Right atrium auricular region (tissue), 2 donors: ENCODE data around the gene ADGRV1. TPM values are rescaled to one million over a fixed set of nuclear protein-coding genes. Genes with fewer than 3 reads are reported as not detected.

ENCODE experiments used
- DNase-seq: peaks from one replicate; pipeline ENCODE4 v3.0.0-alpha.2; 2019; ENCODE audit warnings: low spot score
- H3K27ac ChIP-seq, 2 donors: fragments of 200-600 bp; sonication (generic); 1 replicate in 1 of 2; 2 replicates in 1 of 2; pipeline ENCODE4 v1.5.1; 2016 to 2019
- H3K27me3 ChIP-seq, 2 donors: fragments of 200-600 bp; sonication (generic); one replicate each; pipeline versions ENCODE4 v1.5.1 to v1.6.0; 2017 to 2019
- H3K36me3 ChIP-seq: fragments of 200-600 bp; sonication (generic); one replicate; pipeline ENCODE4 v1.5.1; 2016
- H3K4me1 ChIP-seq, 2 donors: fragments of 200-600 bp; sonication (generic); one replicate each; pipeline versions ENCODE4 v1.5.1 to v1.6.0; 2017 to 2019
- H3K4me3 ChIP-seq, 2 donors: fragments of 200-600 bp; sonication (generic); 1 replicate in 1 of 2; 2 replicates in 1 of 2; pipeline ENCODE4 v1.5.1; 2017 to 2019; ENCODE audit warnings: mild to moderate bottlenecking in 1 of 2, moderate library complexity in 1 of 2
- H3K9me3 ChIP-seq, 2 donors: fragments of 200-600 bp; sonication (generic); one replicate each; pipeline ENCODE4 v1.5.1; 2019
- total RNA-seq, 2 donors: library from RNA; depleted of rRNA; stranded (reverse); fragments of >200 nt; gene quantifications; one replicate each; pipeline ENCODE4 v1.1.0, GENCODE V29; 2016
- TF ChIP-seq, protein P1 (sequence below), 2 donors: fragments of 200-600 bp; sonication (generic); IDR thresholded peaks; one replicate each; pipeline ENCODE4 v1.5.1; 2019; ENCODE audit warnings: antibody characterized with exemption in 2 of 2

Gene ADGRV1
- total RNA-seq, 2 donors from 2014 or later, result 1.4 to 1.8 TPM

GRCh38 chr5:91140657-91141056 is 582.1 kb downstream of the ADGRV1 start:
- no peaks in the 10 kb centered on the region for H3K9me3 ChIP-seq
- peaks cover 0 to 21% of the 10 kb centered on the region in 2 donors for H3K4me1 ChIP-seq
- DNase-seq, result no peak
- no peak overlapping the region for H3K27ac ChIP-seq
- H3K36me3 ChIP-seq, result no peaks in the 10 kb centered on the region
- no peak overlapping the region for H3K4me3 ChIP-seq
- no peaks in the 10 kb centered on the region for H3K27me3 ChIP-seq
- TF ChIP-seq, protein P1, sequence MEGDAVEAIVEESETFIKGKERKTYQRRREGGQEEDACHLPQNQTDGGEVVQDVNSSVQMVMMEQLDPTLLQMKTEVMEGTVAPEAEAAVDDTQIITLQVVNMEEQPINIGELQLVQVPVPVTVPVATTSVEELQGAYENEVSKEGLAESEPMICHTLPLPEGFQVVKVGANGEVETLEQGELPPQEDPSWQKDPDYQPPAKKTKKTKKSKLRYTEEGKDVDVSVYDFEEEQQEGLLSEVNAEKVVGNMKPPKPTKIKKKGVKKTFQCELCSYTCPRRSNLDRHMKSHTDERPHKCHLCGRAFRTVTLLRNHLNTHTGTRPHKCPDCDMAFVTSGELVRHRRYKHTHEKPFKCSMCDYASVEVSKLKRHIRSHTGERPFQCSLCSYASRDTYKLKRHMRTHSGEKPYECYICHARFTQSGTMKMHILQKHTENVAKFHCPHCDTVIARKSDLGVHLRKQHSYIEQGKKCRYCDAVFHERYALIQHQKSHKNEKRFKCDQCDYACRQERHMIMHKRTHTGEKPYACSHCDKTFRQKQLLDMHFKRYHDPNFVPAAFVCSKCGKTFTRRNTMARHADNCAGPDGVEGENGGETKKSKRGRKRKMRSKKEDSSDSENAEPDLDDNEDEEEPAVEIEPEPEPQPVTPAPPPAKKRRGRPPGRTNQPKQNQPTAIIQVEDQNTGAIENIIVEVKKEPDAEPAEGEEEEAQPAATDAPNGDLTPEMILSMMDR (IDR thresholded peaks at IDR 0.05), result no peak

DNA sequence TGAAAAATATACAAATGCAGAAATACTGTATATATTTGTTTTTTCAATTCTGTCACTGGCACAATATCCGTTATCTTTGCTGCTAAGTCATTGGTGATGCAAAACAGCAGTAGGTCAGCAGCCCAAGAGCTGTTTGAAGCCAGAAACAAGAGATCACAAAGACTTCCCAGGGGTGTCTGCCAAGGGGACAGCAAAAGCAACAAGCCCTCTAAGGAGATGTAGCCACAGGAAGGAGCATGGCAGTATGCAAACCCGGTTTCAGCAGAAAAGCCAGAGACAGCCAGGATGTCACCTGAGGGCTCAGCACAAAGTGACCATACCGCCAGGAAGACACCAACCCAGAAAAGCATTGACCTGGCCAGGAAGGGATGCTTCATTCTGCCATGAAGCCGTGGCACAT is 583.0 kb downstream of the ADGRV1 start:
- Histone ChIP-seq H3K27ac (no peak overlapping the region), H3K27me3 (no peaks in the 10 kb centered on the region), H3K4me1 (peaks cover 0 to 28% of the 10 kb centered on the region in 2 donors), H3K36me3 (no peaks in the 10 kb centered on the region), H3K4me3 (no peak overlapping the region), H3K9me3 (no peaks in the 10 kb centered on the region)
- DNase-seq, result no peak
- TF ChIP-seq, protein P1 (IDR thresholded peaks at IDR 0.05), result no peak

DNA sequence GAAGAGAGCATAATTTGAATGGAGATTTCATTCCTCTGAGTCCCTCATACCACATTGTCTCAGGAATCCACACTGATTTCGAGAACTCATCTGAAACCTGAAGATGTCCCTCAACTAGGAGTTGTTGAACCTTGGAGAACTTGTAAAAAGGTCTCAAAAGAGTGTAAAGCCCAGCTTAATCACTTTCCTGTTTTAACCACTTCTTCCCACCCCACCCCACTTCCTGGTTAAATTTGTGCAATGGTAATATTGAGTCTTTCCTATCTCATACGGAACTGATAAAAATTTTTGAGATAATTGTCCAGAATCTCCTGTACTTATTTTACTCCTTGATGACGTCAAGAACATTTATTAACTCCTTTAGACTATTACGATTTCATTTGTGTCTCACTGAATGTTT is 583.8 kb downstream of the ADGRV1 start:
- Histone ChIP-seq H3K4me1 (peaks cover 0 to 29% of the 10 kb centered on the region in 2 donors), H3K4me3 (no peak overlapping the region), H3K27me3 (no peaks in the 10 kb centered on the region), H3K27ac (no peak overlapping the region), H3K36me3 (no peaks in the 10 kb centered on the region), H3K9me3 (no peaks in the 10 kb centered on the region)
- TF ChIP-seq, protein P1 (IDR thresholded peaks at IDR 0.05), result no peak
- no peak for DNase-seq

- Histone ChIP-seq H3K9me3 (no peaks in the 10 kb centered on the region), H3K27me3 (no peaks in the 10 kb centered on the region), H3K4me3 (no peak overlapping the region), H3K27ac (no peak overlapping the region), H3K4me1 (peaks cover 0 to 29% of the 10 kb centered on the region in 2 donors), H3K36me3 (no peaks in the 10 kb centered on the region)
- no peak for DNase-seq
- TF ChIP-seq, protein P1 (IDR thresholded peaks at IDR 0.05), result no peak
Measured at GRCh38 chr5:91142819-91143218, 584.2 kb downstream of the ADGRV1 start.

GRCh38 chr5:91143840-91144239 is 585.2 kb downstream of the ADGRV1 start:
- H3K27ac ChIP-seq, result no peak overlapping the region
- no peaks in the 10 kb centered on the region for H3K27me3 ChIP-seq
- H3K9me3 ChIP-seq, result no peaks in the 10 kb centered on the region
- DNase-seq, result no peak
- TF ChIP-seq, protein P1 (IDR thresholded peaks at IDR 0.05), result no peak
- H3K36me3 ChIP-seq, result no peaks in the 10 kb centered on the region
- peaks cover 0 to 29% of the 10 kb centered on the region in 2 donors for H3K4me1 ChIP-seq
- no peak overlapping the region for H3K4me3 ChIP-seq
